ENCODE measurements around the gene PCID2.

Gene PCID2

DNA sequence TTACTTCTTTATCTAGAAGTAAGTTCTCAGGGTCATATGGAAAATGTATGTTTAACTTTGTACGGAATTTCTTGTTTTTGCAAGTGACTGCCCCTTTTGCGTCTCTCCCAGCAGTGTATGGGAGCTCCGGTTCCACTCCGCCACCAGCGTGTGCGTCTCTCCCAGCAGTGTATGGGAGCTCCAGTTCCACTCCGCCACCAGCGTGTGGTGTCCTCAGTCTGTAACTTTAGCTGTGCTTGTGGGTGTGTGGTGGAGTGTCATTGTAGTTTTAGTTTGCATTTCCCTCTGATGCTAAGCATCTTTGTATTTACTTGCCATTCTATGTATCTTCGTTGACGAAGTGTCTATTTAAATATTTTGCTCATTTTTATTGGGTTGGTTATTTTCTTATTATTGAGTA lies 3.3 kb upstream of the PCID2 start:
- Histone ChIP-seq H3K9me3 (ENCODE audit: control insufficient read depth, low read length) (no peaks in the 10 kb centered on the region), H3K79me2 (peaks cover 18% of the 10 kb centered on the region), H3K4me2 (ENCODE audit: low read length) (no peak overlapping the region), H3K27ac (no peak overlapping the region), H3K4me1 (peaks cover 12% of the 10 kb centered on the region), H3K27me3 (ENCODE audit: control insufficient read depth, insufficient read depth, low read length) (no peaks in the 10 kb centered on the region), H3K4me3 (ENCODE audit: low read depth, low read length) (no peak overlapping the region), H2AFZ (no peak overlapping the region), H3K36me3 (ENCODE audit: control insufficient read depth, insufficient read depth, low read length) (no peaks in the 10 kb centered on the region), H3K9ac (no peak overlapping the region)
- TF ChIP-seq CTCF (IDR thresholded peaks at IDR 0.05), result no peak

- no peak for TF ChIP-seq CTCF (IDR thresholded peaks at IDR 0.05)
- H3K27ac ChIP-seq, result no peak overlapping the region
- no peak overlapping the region for H3K4me3 ChIP-seq (ENCODE audit: low read depth, low read length)
- no peaks in the 10 kb centered on the region for H3K9me3 ChIP-seq (ENCODE audit: control insufficient read depth, low read length)
- no peak overlapping the region for H3K4me2 ChIP-seq (ENCODE audit: low read length)
- peaks cover 22% of the 10 kb centered on the region for H3K79me2 ChIP-seq
- no peak overlapping the region for H2AFZ ChIP-seq
- H3K27me3 ChIP-seq (ENCODE audit: control insufficient read depth, insufficient read depth, low read length), result no peaks in the 10 kb centered on the region
- H3K36me3 ChIP-seq (ENCODE audit: control insufficient read depth, insufficient read depth, low read length), result no peaks in the 10 kb centered on the region
- H3K4me1 ChIP-seq, result peaks cover 5% of the 10 kb centered on the region
- H3K9ac ChIP-seq, result no peak overlapping the region
These were observed 2.4 kb upstream of the PCID2 start for GRCh38 chr13:113210833-113211232.

GRCh38 chr13:113209759-113210421 lies 1.4 kb upstream of the PCID2 start:
- Histone ChIP-seq H3K27me3 (ENCODE audit: control insufficient read depth, insufficient read depth, low read length) (no peaks in the 10 kb centered on the region), H2AFZ (peak overlapping the region; percentile 63), H3K27ac (no peak overlapping the region), H3K4me2 (ENCODE audit: low read length) (peak overlapping the region; percentile 48), H3K4me3 (ENCODE audit: low read depth, low read length) (peak overlapping the region; percentile 72), H3K9me3 (ENCODE audit: control insufficient read depth, low read length) (no peaks in the 10 kb centered on the region), H3K79me2 (peaks cover 22% of the 10 kb centered on the region), H3K4me1 (no peaks in the 10 kb centered on the region), H3K9ac (no peak overlapping the region), H3K36me3 (ENCODE audit: control insufficient read depth, insufficient read depth, low read length) (no peaks in the 10 kb centered on the region)
- TF ChIP-seq CTCF (IDR thresholded peaks at IDR 0.05), result no peak

GRCh38 chr13:113209336-113209758 lies 878 bp upstream of the PCID2 start, which contains the start of gene CUL4A:
TSS of gene CUL4A (plus strand) at chr13:113209613. CDS start at chr13:113209628, 15 bp downstream.
- H3K79me2 ChIP-seq, result peaks cover 25% of the 10 kb centered on the region

More at GRCh38 chr13:113209336-113209758, 878 bp upstream of the PCID2 start, which contains the start of gene CUL4A:
- Histone ChIP-seq H3K4me1 (no peaks in the 10 kb centered on the region), H3K27me3 (ENCODE audit: control insufficient read depth, insufficient read depth, low read length) (no peaks in the 10 kb centered on the region), H3K4me3 (ENCODE audit: low read depth, low read length) (peak within 1 kb of the TSS; percentile 84), H3K36me3 (ENCODE audit: control insufficient read depth, insufficient read depth, low read length) (no peaks in the 10 kb centered on the region), H3K27ac (peak within 1 kb of the TSS; percentile 94), H3K4me2 (ENCODE audit: low read length) (peak within 1 kb of the TSS; percentile 93), H3K9ac (peak within 1 kb of the TSS; percentile 76), H3K9me3 (ENCODE audit: control insufficient read depth, low read length) (no peaks in the 10 kb centered on the region), H2AFZ (peak within 1 kb of the TSS; percentile 92)
- TF ChIP-seq CTCF (IDR thresholded peaks at IDR 0.05), result no peak

All from parathyroid adenoma (tissue), 2 donors.